ENCODE data around the gene RPRML. TPM values are rescaled to one million over a fixed set of nuclear protein-coding genes. Genes with fewer than 3 reads are reported as not detected.
"Not testable (repeated sequence)": the region's sequence is repeated elsewhere in the genome, so short reads cannot be mapped to it uniquely, and the experiment has no call there.

Gene RPRML
- total RNA-seq, 1 donor from 2014 or later: 0.38 TPM

DNA sequence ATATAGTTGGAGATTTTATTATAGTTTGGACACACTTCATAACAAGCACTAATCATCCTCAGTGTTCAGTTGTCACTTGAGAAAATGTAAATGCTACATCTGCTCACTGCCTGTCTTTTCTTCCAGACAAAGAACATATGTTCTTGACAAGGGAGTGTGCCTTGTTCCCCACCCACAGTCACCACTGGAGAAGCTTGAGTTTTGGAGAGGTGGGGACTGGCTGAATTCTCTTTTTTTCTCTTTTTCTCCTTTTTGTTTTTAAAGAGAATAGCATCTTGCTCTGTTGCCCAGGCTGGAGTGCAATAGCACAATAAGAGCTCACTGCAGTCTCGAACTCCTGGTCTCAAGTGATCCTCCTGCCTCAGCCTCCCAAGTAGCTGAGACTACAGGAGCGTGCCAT, 15.5 kb downstream of the RPRML start:
- DNase-seq (no peak), ATAC-seq (no peak)
- TF ChIP-seq, protein P1, sequence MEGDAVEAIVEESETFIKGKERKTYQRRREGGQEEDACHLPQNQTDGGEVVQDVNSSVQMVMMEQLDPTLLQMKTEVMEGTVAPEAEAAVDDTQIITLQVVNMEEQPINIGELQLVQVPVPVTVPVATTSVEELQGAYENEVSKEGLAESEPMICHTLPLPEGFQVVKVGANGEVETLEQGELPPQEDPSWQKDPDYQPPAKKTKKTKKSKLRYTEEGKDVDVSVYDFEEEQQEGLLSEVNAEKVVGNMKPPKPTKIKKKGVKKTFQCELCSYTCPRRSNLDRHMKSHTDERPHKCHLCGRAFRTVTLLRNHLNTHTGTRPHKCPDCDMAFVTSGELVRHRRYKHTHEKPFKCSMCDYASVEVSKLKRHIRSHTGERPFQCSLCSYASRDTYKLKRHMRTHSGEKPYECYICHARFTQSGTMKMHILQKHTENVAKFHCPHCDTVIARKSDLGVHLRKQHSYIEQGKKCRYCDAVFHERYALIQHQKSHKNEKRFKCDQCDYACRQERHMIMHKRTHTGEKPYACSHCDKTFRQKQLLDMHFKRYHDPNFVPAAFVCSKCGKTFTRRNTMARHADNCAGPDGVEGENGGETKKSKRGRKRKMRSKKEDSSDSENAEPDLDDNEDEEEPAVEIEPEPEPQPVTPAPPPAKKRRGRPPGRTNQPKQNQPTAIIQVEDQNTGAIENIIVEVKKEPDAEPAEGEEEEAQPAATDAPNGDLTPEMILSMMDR (IDR thresholded peaks at IDR 0.05): no peak
- no peaks in the 10 kb centered on the region for H3K9me3 ChIP-seq
- no peak overlapping the region for H3K4me3 ChIP-seq
- no peaks in the 10 kb centered on the region for H3K4me1 ChIP-seq
- no peak overlapping the region for H3K27ac ChIP-seq
- H3K36me3 ChIP-seq: no peaks in the 10 kb centered on the region
- intact Hi-C loops (cut with DNase I): no loop called here
- H3K27me3 ChIP-seq: no peaks in the 10 kb centered on the region

DNA sequence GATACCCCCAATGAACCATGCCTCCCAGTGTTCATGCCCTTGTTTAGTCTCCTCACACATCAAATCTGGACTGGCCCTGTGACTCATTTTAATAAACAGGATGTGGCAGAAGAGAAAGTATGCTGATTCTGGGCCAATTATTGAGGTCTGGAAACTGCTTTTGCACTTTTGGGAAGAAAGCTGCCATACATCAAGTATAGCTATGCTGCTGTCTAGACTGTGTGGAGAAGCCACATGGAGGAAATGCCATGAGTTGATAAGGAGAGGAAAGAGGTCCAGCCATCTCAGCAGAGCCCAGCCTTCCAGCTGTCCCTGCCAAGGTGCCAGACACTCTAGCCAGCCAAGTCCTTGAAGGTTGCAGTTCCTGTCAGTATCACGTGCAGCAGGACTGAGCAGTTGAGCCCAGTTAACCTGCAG, 16.7 kb downstream of the RPRML start:
- Histone ChIP-seq H3K36me3 (no peaks in the 10 kb centered on the region), H3K4me3 (no peak overlapping the region), H3K27ac (no peak overlapping the region), H3K4me1 (no peaks in the 10 kb centered on the region), H3K9me3 (no peaks in the 10 kb centered on the region), H3K27me3 (no peaks in the 10 kb centered on the region)
- intact Hi-C loops (cut with DNase I): no loop called here
- no peak for DNase-seq
- ATAC-seq: peak; percentile 48
- TF ChIP-seq, protein P1 (IDR thresholded peaks at IDR 0.05): no peak

DNA sequence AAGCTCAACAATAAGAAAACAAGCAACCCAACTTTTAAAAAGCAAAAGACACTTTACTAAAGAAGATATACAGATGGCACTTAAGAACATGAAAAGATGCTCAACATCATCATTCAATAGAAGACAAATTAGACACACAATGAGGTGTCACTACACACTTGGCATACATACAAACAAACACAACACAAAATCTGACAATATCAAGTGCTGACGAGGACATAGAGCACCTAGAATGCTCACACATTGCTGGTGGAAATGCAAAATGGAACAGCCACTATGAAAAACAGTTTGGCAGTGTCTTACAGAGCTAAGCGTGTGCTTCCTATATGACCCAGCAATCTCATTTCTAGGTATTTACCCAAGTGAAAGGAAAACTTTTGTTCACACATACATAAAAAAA, 18.9 kb downstream of the RPRML start:
- H3K4me1 ChIP-seq: no peaks in the 10 kb centered on the region
- ATAC-seq: no peak
- no peaks in the 10 kb centered on the region for H3K27me3 ChIP-seq
- H3K9me3 ChIP-seq: no peaks in the 10 kb centered on the region
- H3K4me3 ChIP-seq: no peak overlapping the region
- no peaks in the 10 kb centered on the region for H3K36me3 ChIP-seq
- intact Hi-C loops (cut with DNase I): no loop called here
- no peak for DNase-seq
- H3K27ac ChIP-seq: no peak overlapping the region
- TF ChIP-seq, protein P1 (IDR thresholded peaks at IDR 0.05): no peak

DNA sequence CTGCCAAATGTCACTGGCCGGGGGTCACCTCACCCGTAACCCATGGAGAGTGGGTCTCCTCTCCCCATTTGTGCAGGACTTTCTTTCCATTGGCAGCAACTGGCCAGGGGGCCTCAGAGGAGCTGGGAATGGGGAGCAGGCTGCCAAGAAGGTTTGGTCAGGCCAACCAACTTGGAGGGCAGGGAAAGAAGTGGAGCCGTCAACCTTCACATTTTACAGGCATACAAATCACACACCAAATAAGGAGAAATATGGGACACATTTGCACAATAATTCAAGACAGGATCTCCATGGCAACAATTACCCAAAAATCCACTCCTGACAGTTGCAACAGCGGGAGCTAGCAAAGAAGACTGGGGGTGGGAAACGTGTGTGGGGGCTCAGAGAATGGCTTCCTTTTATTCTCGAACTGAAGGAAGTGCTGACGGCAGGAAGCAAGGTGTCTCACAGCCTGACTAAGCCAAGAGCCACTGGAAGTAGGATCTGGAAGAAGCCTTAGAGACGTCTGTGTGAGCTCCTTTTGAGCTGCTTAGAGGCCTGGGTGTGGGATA, 20.9 kb downstream of the RPRML start:
- H3K4me1 ChIP-seq: no peaks in the 10 kb centered on the region
- DNase-seq: peak; percentile 31
- no peak overlapping the region for H3K4me3 ChIP-seq
- no peak for ATAC-seq
- H3K9me3 ChIP-seq: no peaks in the 10 kb centered on the region
- intact Hi-C loops (cut with DNase I): no loop called here
- H3K36me3 ChIP-seq: no peaks in the 10 kb centered on the region
- H3K27ac ChIP-seq: no peak overlapping the region
- TF ChIP-seq, protein P1 (IDR thresholded peaks at IDR 0.05): no peak
- H3K27me3 ChIP-seq: no peaks in the 10 kb centered on the region

DNA sequence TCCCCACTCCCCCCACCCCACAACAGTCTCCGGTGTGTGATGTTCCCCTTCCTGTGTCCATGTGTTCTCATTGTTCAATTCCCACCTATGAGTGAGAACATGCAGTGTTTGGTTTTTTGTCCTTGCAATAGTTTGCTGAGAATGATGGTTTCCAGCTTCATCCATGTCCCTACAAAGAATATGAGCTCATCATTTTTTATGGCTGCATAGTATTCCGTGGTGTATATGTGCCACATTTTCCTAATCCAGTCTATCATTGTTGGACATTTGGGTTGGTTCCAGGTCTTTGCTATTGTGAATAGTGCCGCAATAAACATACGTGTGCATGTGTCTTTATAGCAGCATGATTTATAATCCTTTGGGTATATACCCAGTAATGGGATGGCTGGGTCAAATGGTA, 25.9 kb downstream of the RPRML start:
- H3K4me1 ChIP-seq; H3K9me3 ChIP-seq; ATAC-seq; H3K36me3 ChIP-seq; intact Hi-C loops (cut with DNase I); H3K4me3 ChIP-seq; H3K27ac ChIP-seq; H3K27me3 ChIP-seq; DNase-seq: not testable (repeated sequence)

DNA sequence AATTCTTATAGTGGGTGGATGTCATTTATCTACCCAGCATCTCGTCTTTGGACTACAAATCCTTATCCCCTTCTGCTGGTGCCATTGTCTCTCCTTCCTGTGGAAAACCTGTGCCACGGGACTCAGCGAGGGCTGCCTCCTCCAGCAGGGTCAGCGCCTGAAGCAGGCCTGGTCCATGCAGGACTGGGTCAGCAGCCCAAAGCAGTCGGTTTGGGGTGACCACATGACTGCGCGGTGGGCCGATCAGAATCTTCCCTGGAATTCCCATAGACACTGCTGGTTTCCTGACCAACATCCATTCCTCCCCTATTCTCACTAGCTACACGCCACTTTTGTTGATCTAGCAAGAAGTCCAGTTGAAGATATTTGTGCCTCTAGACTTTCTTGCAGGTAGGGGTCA, 26.9 kb downstream of the RPRML start:
- Histone ChIP-seq H3K4me3 (no peak overlapping the region), H3K27me3 (no peaks in the 10 kb centered on the region), H3K9me3 (no peaks in the 10 kb centered on the region), H3K36me3 (no peaks in the 10 kb centered on the region), H3K27ac (no peak overlapping the region), H3K4me1 (no peaks in the 10 kb centered on the region)
- no peak for ATAC-seq
- intact Hi-C loops (cut with DNase I): no loop called here
- no peak for DNase-seq
- TF ChIP-seq, protein P1 (IDR thresholded peaks at IDR 0.05): no peak

All from upper lobe of right lung (tissue), 1 donor.